GM12878 (cell line): ENCODE measurements around the gene TRMT44. TPM values are rescaled to one million over a fixed set of nuclear protein-coding genes. Genes with fewer than 3 reads are reported as not detected.

Experiments used
- ATAC-seq: fragments of 200-7000 bp; cut with Tn5 transposase; 3 replicates; pipeline ENCODE4 v1.9.1; 2020; ENCODE audit warnings: mild to moderate bottlenecking, moderate library complexity
- BruUV-seq: library from RNA; stranded (reverse); fragments of 400-500 nt; replicated peaks from 2 replicates; lab custom pipeline; 2021; lab: Mats Ljungman, UMichigan
- CTCF ChIA-PET: fragments of 300-600 bp; sonication (Branson Sonifier 250); formaldehyde crosslinking; extraction: SDS; loops from one replicate; lab custom pipeline; 2021; ENCODE audit warnings: inconsistent platforms; lab: Yijun Ruan, JAX
- POLR2A ChIA-PET: fragments of 350-600 bp; formaldehyde crosslinking; extraction: SDS; loops from one replicate; lab custom pipeline; 2021; ENCODE audit warnings: inconsistent platforms; lab: Charles Lee
- RAD21 ChIA-PET: fragments of 300-600 bp; sonication (Branson Sonifier 250); formaldehyde crosslinking; loops from one replicate; lab custom pipeline; 2023; ENCODE audit warnings: antibody characterized with exemption; ENCODE audit not compliant: unreplicated experiment; lab: Charles Lee
- SMC1A ChIA-PET: fragments of 300-600 bp; sonication (Branson Sonifier 250); formaldehyde crosslinking; loops from one replicate; lab custom pipeline; 2023; ENCODE audit not compliant: unreplicated experiment, uncharacterized antibody; lab: Charles Lee
- DNase-seq: peaks from one replicate; pipeline ENCODE4 v3.0.0-alpha.2; 2011; ENCODE audit warnings: low read depth, low spot score
- FAIRE-seq: peaks from 3 replicates; lab custom pipeline; 2011; peaks lifted over from hg19 to GRCh38; lab: Jason Lieb, UNC
- H2AFZ ChIP-seq: 2 replicates; pipeline ENCODE4 v1.6.0; 2011; ENCODE audit warnings: low read depth, low read length, control low read depth; ENCODE audit not compliant: control insufficient read depth
- H3K27ac ChIP-seq: 2 replicates; pipeline ENCODE4 v1.5.1; 2011; ENCODE audit warnings: control low read depth; ENCODE audit not compliant: control insufficient read depth, insufficient read depth
- H3K27me3 ChIP-seq, 2 experiments: replicated peaks in 1 of 2; 2 replicates each; pipeline versions ENCODE4 v1.6.0 to v1.6.1; 2011; ENCODE audit warnings: low read length in 1 of 2; ENCODE audit not compliant: control insufficient read depth in 2 of 2, insufficient read depth in 2 of 2
- H3K36me3 ChIP-seq, 2 experiments: 2 replicates each; pipeline ENCODE4 v1.5.1; 2011; ENCODE audit warnings: low read length in 1 of 2; ENCODE audit not compliant: control insufficient read depth in 2 of 2, insufficient read depth in 2 of 2
- H3K4me1 ChIP-seq: 2 replicates; pipeline ENCODE4 v1.6.1; 2011; ENCODE audit warnings: mild to moderate bottlenecking, low read length, moderate library complexity, mixed read lengths; ENCODE audit not compliant: control insufficient read depth, insufficient read depth
- H3K4me2 ChIP-seq: 2 replicates; pipeline ENCODE4 v1.6.0; 2011; ENCODE audit warnings: control low read depth; ENCODE audit not compliant: control insufficient read depth, insufficient read depth
- H3K4me3 ChIP-seq: fragments of 200-600 bp; sonication (generic); 2 replicates; pipeline ENCODE4 v1.5.1; 2016
- H3K79me2 ChIP-seq: 2 replicates; pipeline ENCODE4 v1.6.0; 2011; ENCODE audit warnings: low read length; ENCODE audit not compliant: control insufficient read depth, insufficient read depth
- H3K9ac ChIP-seq: 2 replicates; pipeline ENCODE4 v1.8.0; 2011; ENCODE audit warnings: low read length, control low read depth, mixed read lengths; ENCODE audit not compliant: control insufficient read depth, insufficient read depth
- H3K9me3 ChIP-seq: replicated peaks from 3 replicates; pipeline ENCODE4 v1.5.1; 2011; ENCODE audit warnings: mild to moderate bottlenecking, low read length; ENCODE audit not compliant: control insufficient read depth, insufficient read depth
- H4K20me1 ChIP-seq: 2 replicates; pipeline ENCODE4 v1.6.0; 2011; ENCODE audit not compliant: control insufficient read depth, insufficient read depth
- BRCA1 ChIP-seq: IDR thresholded peaks from 2 replicates; pipeline ENCODE4 v1.6.1; 2011; ENCODE audit warnings: low read depth, low read length, improper control_type of control experiment
- CBX3 ChIP-seq: fragments of 200-600 bp; sonication (generic); IDR thresholded peaks from 2 replicates; pipeline ENCODE4 v1.6.1; 2016; ENCODE audit warnings: low read depth, borderline replicate concordance
- HDGF ChIP-seq: fragments of 450-650 bp; IDR thresholded peaks from 2 replicates; pipeline ENCODE4 v1.6.1; 2016; ENCODE audit warnings: antibody characterized with exemption
- NRF1 ChIP-seq: conservative IDR thresholded peaks from 2 replicates; pipeline ENCODE4 v1.6.1; 2011; ENCODE audit warnings: mild to moderate bottlenecking, low read depth, low read length, improper control_type of control experiment
- RAD51 ChIP-seq: fragments of 450-650 bp; IDR thresholded peaks from 2 replicates; pipeline ENCODE4 v1.6.1; 2016; ENCODE audit warnings: moderate library complexity, mild to moderate bottlenecking, inconsistent platforms
- SUPT20H ChIP-seq: IDR thresholded peaks from 2 replicates; pipeline ENCODE4 v1.6.1; 2011; ENCODE audit warnings: low read depth, mild to moderate bottlenecking, low read length, moderate library complexity, borderline replicate concordance; ENCODE audit not compliant: control insufficient read depth
- ZNF384 ChIP-seq: IDR thresholded peaks from 2 replicates; pipeline ENCODE4 v1.6.1; 2012; ENCODE audit warnings: low read depth, mild to moderate bottlenecking, low read length, improper control_type of control experiment, borderline replicate concordance
- WGBS: methylation state at CpG from one replicate; pipeline ENCODE4 v1.1.6; 2016; ENCODE audit warnings: low lambda C conversion rate; ENCODE audit not compliant: insufficient replicate concordance, insufficient coverage; ENCODE audit errors: missing lambda C conversion rate; 5-methylcytosine and 5-hydroxymethylcytosine counted together
- in situ Hi-C: fragments of 300-500 bp; cut with MboI; formaldehyde crosslinking; loops from 9 replicates; pipeline ENCODE4 v1.14.3; 2018; ENCODE audit warnings: mixed read lengths
- intact Hi-C: fragments of 100-400 bp; cut with micrococcal nuclease; formaldehyde crosslinking; loops from one replicate; pipeline ENCODE4 v1.14.2; 2022; ENCODE audit not compliant: unreplicated experiment
- polyA plus RNA-seq, 11 experiments: library from polyadenylated mRNA; depleted of rRNA in 4 of 11; unstranded in 6 of 11; stranded (reverse) in 5 of 11; fragments of >200 nt; fragmentation: Nextera tagmentation in 4 of 11; fragmentation: Illumina TruSeq in 1 of 11; extraction: Ambion mirVana in 4 of 11; extraction: Trizol in 1 of 11; gene quantifications; 1 replicate in 1 of 11; 2 replicates in 10 of 11; pipeline versions ENCODE4 v1.2.1 to v1.2.3, GENCODE V29; 2011 to 2016; ENCODE audit warnings: inconsistent platforms in 2 of 11, missing spikeins in 2 of 11, low read depth in 1 of 11
- total RNA-seq, 4 experiments: library from RNA; depleted of rRNA in 3 of 4; stranded (reverse); fragments of >200 nt in 3 of 4; fragmentation: Illumina TruSeq in 1 of 4; extraction: Trizol in 1 of 4; gene quantifications; 2 replicates each; pipeline versions ENCODE4 v1.2.1 to v1.2.3, GENCODE V29; 2013 to 2021
- TF ChIP-seq, protein P1 (sequence below): fragments of 450-650 bp; formaldehyde crosslinking; IDR thresholded peaks from 2 replicates; pipeline ENCODE4 v1.5.0; 2022; ENCODE audit warnings: mild to moderate bottlenecking, missing genetic modification characterization
- TF ChIP-seq, protein P2 (sequence below): IDR thresholded peaks from 2 replicates; pipeline ENCODE4 v1.6.1; 2011; ENCODE audit warnings: borderline replicate concordance, low read depth, mild to moderate bottlenecking, moderate library complexity, low read length; ENCODE audit not compliant: insufficient read depth, poor library complexity, severe bottlenecking

Gene TRMT44
- total and polyA plus RNA-seq, 10 of the 15 experiments (the other 5 are each of a cell fraction or from before 2014, with no cell fraction given): 1.3 to 18.5 (median 10.1) TPM

DNA sequence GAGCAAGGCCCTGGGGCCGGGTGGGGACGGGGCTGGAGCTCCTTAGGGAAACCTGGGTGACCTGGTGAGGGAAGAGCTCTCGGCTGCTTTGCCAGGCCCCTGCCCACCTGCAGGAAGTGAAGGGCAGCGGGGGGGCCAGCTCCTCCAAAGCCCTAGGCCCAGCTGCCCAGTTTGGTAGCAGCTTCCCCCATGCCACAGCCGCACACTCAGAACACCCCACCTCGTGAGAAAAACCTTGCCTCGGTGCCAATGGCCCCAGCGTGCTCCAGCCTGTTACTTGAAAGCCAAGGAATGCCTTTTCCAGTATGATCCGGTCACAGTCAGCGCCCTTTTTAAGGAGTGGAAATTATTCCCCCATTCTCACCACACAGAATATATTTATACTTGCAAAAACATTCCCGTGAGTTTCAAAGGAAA, 38.4 kb upstream of the TRMT44 start (continued):
- TF ChIP-seq, protein P1, sequence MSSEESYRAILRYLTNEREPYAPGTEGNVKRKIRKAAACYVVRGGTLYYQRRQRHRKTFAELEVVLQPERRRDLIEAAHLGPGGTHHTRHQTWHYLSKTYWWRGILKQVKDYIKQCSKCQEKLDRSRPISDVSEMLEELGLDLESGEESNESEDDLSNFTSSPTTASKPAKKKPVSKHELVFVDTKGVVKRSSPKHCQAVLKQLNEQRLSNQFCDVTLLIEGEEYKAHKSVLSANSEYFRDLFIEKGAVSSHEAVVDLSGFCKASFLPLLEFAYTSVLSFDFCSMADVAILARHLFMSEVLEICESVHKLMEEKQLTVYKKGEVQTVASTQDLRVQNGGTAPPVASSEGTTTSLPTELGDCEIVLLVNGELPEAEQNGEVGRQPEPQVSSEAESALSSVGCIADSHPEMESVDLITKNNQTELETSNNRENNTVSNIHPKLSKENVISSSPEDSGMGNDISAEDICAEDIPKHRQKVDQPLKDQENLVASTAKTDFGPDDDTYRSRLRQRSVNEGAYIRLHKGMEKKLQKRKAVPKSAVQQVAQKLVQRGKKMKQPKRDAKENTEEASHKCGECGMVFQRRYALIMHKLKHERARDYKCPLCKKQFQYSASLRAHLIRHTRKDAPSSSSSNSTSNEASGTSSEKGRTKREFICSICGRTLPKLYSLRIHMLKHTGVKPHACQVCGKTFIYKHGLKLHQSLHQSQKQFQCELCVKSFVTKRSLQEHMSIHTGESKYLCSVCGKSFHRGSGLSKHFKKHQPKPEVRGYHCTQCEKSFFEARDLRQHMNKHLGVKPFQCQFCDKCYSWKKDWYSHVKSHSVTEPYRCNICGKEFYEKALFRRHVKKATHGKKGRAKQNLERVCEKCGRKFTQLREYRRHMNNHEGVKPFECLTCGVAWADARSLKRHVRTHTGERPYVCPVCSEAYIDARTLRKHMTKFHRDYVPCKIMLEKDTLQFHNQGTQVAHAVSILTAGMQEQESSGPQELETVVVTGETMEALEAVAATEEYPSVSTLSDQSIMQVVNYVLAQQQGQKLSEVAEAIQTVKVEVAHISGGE (CRISPR knock-in tag): no peak
- TF ChIP-seq NRF1: no peak
- no peak for TF ChIP-seq BRCA1

DNA sequence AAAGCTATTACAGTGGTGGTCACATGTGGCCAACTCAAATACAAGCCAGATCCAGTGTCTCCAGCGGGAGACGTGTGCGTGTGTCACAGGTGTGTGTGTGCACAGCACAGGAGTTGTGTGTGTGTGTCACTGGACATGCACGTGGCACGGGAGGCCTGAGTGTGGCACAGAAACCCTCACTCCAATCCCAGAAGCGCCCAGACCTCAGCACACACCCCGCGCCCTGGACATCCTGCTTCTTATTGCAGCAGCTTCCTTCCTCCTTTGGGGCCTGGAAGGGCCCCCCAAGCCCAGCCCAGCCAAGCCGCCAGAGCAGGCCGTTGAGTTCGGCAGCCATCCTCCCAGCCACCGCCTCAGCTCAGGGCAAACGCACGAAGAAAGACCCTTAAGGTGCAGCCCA, 37.9 kb upstream of the TRMT44 start:
- H3K4me1 ChIP-seq: no peaks in the 10 kb centered on the region
- TF ChIP-seq SUPT20H (no peak), RAD51 (no peak), ZNF384 (no peak), HDGF (no peak), CBX3 (no peak)
- TF ChIP-seq, protein P2, sequence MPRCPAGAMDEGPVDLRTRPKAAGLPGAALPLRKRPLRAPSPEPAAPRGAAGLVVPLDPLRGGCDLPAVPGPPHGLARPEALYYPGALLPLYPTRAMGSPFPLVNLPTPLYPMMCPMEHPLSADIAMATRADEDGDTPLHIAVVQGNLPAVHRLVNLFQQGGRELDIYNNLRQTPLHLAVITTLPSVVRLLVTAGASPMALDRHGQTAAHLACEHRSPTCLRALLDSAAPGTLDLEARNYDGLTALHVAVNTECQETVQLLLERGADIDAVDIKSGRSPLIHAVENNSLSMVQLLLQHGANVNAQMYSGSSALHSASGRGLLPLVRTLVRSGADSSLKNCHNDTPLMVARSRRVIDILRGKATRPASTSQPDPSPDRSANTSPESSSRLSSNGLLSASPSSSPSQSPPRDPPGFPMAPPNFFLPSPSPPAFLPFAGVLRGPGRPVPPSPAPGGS: no peak
- TF ChIP-seq, all 136 proteins: peak for 0
- DNase-seq (no peak), ATAC-seq (no peak), FAIRE-seq (no peak)
- H3K27me3 ChIP-seq: no peaks in the 10 kb centered on the region
- 86% methylated on average over 14 of the region's 14 CpGs for WGBS
- ChIA-PET RAD21 (interaction anchor here (0.6 to 2.1 kb wide), 8 partner anchors 10 to 226 kb away, joined by 3 to 10 read pairs (median 3); no protein-coding TSS in a partner anchor), CTCF (interaction anchor here (0.7 to 3.8 kb wide), 17 partner anchors 9 to 262 kb away, joined by 3 to 24 read pairs (median 4); no protein-coding TSS in a partner anchor), SMC1A (interaction anchor here (0.8 to 2.5 kb wide), 6 partner anchors 9 to 225 kb away, joined by 3 to 22 read pairs (median 4); no protein-coding TSS in a partner anchor), POLR2A (no interaction called here)
- no peak overlapping the region for H3K4me2 ChIP-seq
- BruUV-seq: no TSS peak
- peaks cover 0 to 9% of the 10 kb centered on the region in 2 experiments; a peak in 3 of 4 replicates for H3K36me3 ChIP-seq
- no peak overlapping the region for H3K4me3 ChIP-seq
- in situ Hi-C loops (loop anchor here (5.0 kb wide), 1 partner anchor 160 kb away; no protein-coding TSS in a partner anchor), intact Hi-C loops (loop anchor here (1.0 to 10.0 kb wide), 3 partner anchors 78 to 160 kb away; no protein-coding TSS in a partner anchor)
- H4K20me1 ChIP-seq: no peaks in the 10 kb centered on the region
- no peaks in the 10 kb centered on the region for H3K9me3 ChIP-seq
- H3K79me2 ChIP-seq: no peaks in the 10 kb centered on the region
- H3K9ac ChIP-seq: no peak overlapping the region
- no peak overlapping the region for H2AFZ ChIP-seq
- H3K27ac ChIP-seq: no peak overlapping the region
